ENCODE measurements around the gene CTAGE6. TPM values are rescaled to one million over a fixed set of nuclear protein-coding genes. Genes with fewer than 3 reads are reported as not detected.

CTAGE6 gene
- total and polyA plus RNA-seq, 2 donors (not counting 1 experiment from before 2014, with no cell fraction given): 0.17 TPM; not detected in 1

Other genes with a start within 250 kb of the CTAGE6 start
- 0.17 and 0.26 TPM in 2 replicates for gene CTAGE15, start 185.9 kb downstream of the CTAGE6 start, total RNA-seq
- 0.07 TPM in 1 of 2 replicates, not detected in the other for gene CTAGE15, start 185.9 kb downstream of the CTAGE6 start, polyA plus RNA-seq
- gene TCAF2, start 136.7 kb downstream of the CTAGE6 start, total RNA-seq: 1.3 and 1.5 TPM in 2 replicates
- 1.9 and 3.1 TPM in 2 replicates for gene TCAF2, start 136.7 kb downstream of the CTAGE6 start, polyA plus RNA-seq
- gene TCAF1, start 144.5 kb upstream of the CTAGE6 start, total RNA-seq: 46.5 and 65.6 TPM in 2 replicates
- gene TCAF1, start 144.5 kb upstream of the CTAGE6 start, polyA plus RNA-seq: 52.5 and 61.2 TPM in 2 replicates
- gene OR2F2, start 177.5 kb upstream of the CTAGE6 start, total RNA-seq: not detected in 2 replicates
- gene OR2F2, start 177.5 kb upstream of the CTAGE6 start, polyA plus RNA-seq: not detected in 2 replicates
- gene OR2F1, start 197.1 kb upstream of the CTAGE6 start, total RNA-seq: not detected in 2 replicates
- gene OR2F1, start 197.1 kb upstream of the CTAGE6 start, polyA plus RNA-seq: not detected in 2 replicates
- gene OR6B1, start 242.6 kb upstream of the CTAGE6 start, total RNA-seq: not detected in 2 replicates
- gene OR6B1, start 242.6 kb upstream of the CTAGE6 start, polyA plus RNA-seq: not detected in 2 replicates

Measured in fibroblast of lung (primary cell).